Neuron (in vitro differentiated cells): Measurements from ENCODE around the gene IGSF21.

Experiments used
- H2AFZ ChIP-seq: one replicate; pipeline ENCODE4 v1.6.1; 2013; ENCODE audit warnings: low read depth, mild to moderate bottlenecking, inconsistent platforms, low read length, moderate library complexity
- H3K27me3 ChIP-seq: one replicate; pipeline ENCODE4 v1.6.1; 2013; ENCODE audit warnings: low read length; ENCODE audit not compliant: insufficient read depth
- H3K36me3 ChIP-seq: one replicate; pipeline ENCODE4 v1.6.1; 2013; ENCODE audit warnings: low read length; ENCODE audit not compliant: insufficient read depth
- H3K4me1 ChIP-seq: one replicate; pipeline ENCODE4 v1.6.1; 2013; ENCODE audit warnings: low read length; ENCODE audit not compliant: insufficient read depth
- H3K4me3 ChIP-seq: 2 replicates; pipeline ENCODE4 v1.5.1; 2013; ENCODE audit warnings: mild to moderate bottlenecking, low read length, moderate library complexity
- H3K9me3 ChIP-seq: one replicate; pipeline ENCODE4 v1.6.1; 2013; ENCODE audit warnings: low read length

Gene IGSF21

GRCh38 chr1:18118078-18118477, 10.5 kb downstream of the IGSF21 start:
- Histone ChIP-seq H2AFZ (no peak overlapping the region), H3K4me1 (no peaks in the 10 kb centered on the region), H3K27me3 (peaks cover 11% of the 10 kb centered on the region), H3K4me3 (no peak overlapping the region), H3K36me3 (no peaks in the 10 kb centered on the region), H3K9me3 (no peaks in the 10 kb centered on the region)

GRCh38 chr1:18118491-18118890, 10.9 kb downstream of the IGSF21 start:
- no peaks in the 10 kb centered on the region for H3K4me1 ChIP-seq
- no peaks in the 10 kb centered on the region for H3K9me3 ChIP-seq
- peaks cover 9% of the 10 kb centered on the region for H3K27me3 ChIP-seq
- H2AFZ ChIP-seq, result no peak overlapping the region
- H3K36me3 ChIP-seq, result no peaks in the 10 kb centered on the region
- no peak overlapping the region for H3K4me3 ChIP-seq

GRCh38 chr1:18119289-18119688, 11.7 kb downstream of the IGSF21 start:
- peaks cover 3% of the 10 kb centered on the region for H3K27me3 ChIP-seq
- H3K9me3 ChIP-seq, result no peaks in the 10 kb centered on the region
- no peak overlapping the region for H2AFZ ChIP-seq
- H3K36me3 ChIP-seq, result no peaks in the 10 kb centered on the region
- no peak overlapping the region for H3K4me3 ChIP-seq
- no peaks in the 10 kb centered on the region for H3K4me1 ChIP-seq

- Histone ChIP-seq H3K27me3 (peaks cover 3% of the 10 kb centered on the region), H3K9me3 (no peaks in the 10 kb centered on the region), H3K4me3 (no peak overlapping the region), H3K4me1 (no peaks in the 10 kb centered on the region), H2AFZ (no peak overlapping the region), H3K36me3 (no peaks in the 10 kb centered on the region)
These were observed 12.3 kb downstream of the IGSF21 start for GRCh38 chr1:18119771-18120377.

- no peaks in the 10 kb centered on the region for H3K36me3 ChIP-seq
- peaks cover 3% of the 10 kb centered on the region for H3K27me3 ChIP-seq
- H3K4me1 ChIP-seq, result no peaks in the 10 kb centered on the region
- H3K9me3 ChIP-seq, result no peaks in the 10 kb centered on the region
- H3K4me3 ChIP-seq, result no peak overlapping the region
- no peak overlapping the region for H2AFZ ChIP-seq
These were observed 13.0 kb downstream of the IGSF21 start for GRCh38 chr1:18120638-18121037.

GRCh38 chr1:18121072-18121820, 13.6 kb downstream of the IGSF21 start:
- Histone ChIP-seq H2AFZ (no peak overlapping the region), H3K4me3 (no peak overlapping the region), H3K4me1 (no peaks in the 10 kb centered on the region), H3K27me3 (peaks cover 3% of the 10 kb centered on the region), H3K9me3 (no peaks in the 10 kb centered on the region), H3K36me3 (no peaks in the 10 kb centered on the region)

- H3K27me3 ChIP-seq, result peaks cover under 1% of the 10 kb centered on the region
These were observed 15.9 kb downstream of the IGSF21 start for GRCh38 chr1:18123467-18123992.

GRCh38 chr1:18124977-18125376, 17.4 kb downstream of the IGSF21 start:
- Histone ChIP-seq H3K36me3 (no peaks in the 10 kb centered on the region), H3K9me3 (no peaks in the 10 kb centered on the region), H2AFZ (no peak overlapping the region), H3K4me1 (no peaks in the 10 kb centered on the region), H3K27me3 (no peaks in the 10 kb centered on the region), H3K4me3 (no peak overlapping the region)

More at GRCh38 chr1:18123467-18123992, 15.9 kb downstream of the IGSF21 start:
- Histone ChIP-seq H3K4me3 (no peak overlapping the region), H3K36me3 (no peaks in the 10 kb centered on the region), H3K4me1 (no peaks in the 10 kb centered on the region), H2AFZ (no peak overlapping the region), H3K9me3 (no peaks in the 10 kb centered on the region)

GRCh38 chr1:18126616-18127015, 19.0 kb downstream of the IGSF21 start:
- no peaks in the 10 kb centered on the region for H3K9me3 ChIP-seq
- no peak overlapping the region for H3K4me3 ChIP-seq
- no peaks in the 10 kb centered on the region for H3K36me3 ChIP-seq
- H2AFZ ChIP-seq, result no peak overlapping the region
- H3K4me1 ChIP-seq, result no peaks in the 10 kb centered on the region
- peaks cover 2% of the 10 kb centered on the region for H3K27me3 ChIP-seq

- Histone ChIP-seq H3K4me1 (no peaks in the 10 kb centered on the region), H3K27me3 (peaks cover 2% of the 10 kb centered on the region), H3K9me3 (no peaks in the 10 kb centered on the region), H3K36me3 (no peaks in the 10 kb centered on the region), H3K4me3 (no peak overlapping the region), H2AFZ (no peak overlapping the region)
These were observed 20.7 kb downstream of the IGSF21 start for GRCh38 chr1:18128298-18128697.

- Histone ChIP-seq H2AFZ (no peak overlapping the region), H3K9me3 (no peaks in the 10 kb centered on the region), H3K4me3 (no peak overlapping the region), H3K36me3 (no peaks in the 10 kb centered on the region), H3K27me3 (peaks cover 2% of the 10 kb centered on the region), H3K4me1 (no peaks in the 10 kb centered on the region)
These were observed 22.8 kb downstream of the IGSF21 start for GRCh38 chr1:18130356-18130755.

GRCh38 chr1:18132022-18132710, 24.6 kb downstream of the IGSF21 start:
- no peaks in the 10 kb centered on the region for H3K4me1 ChIP-seq
- no peak overlapping the region for H2AFZ ChIP-seq
- no peaks in the 10 kb centered on the region for H3K9me3 ChIP-seq
- peaks cover 2% of the 10 kb centered on the region for H3K27me3 ChIP-seq
- H3K4me3 ChIP-seq, result no peak overlapping the region
- H3K36me3 ChIP-seq, result no peaks in the 10 kb centered on the region
